H1 (cell line): Measurements from ENCODE around the gene FBXW8.

Experiments
- ATF2 ChIP-seq: IDR thresholded peaks from 2 replicates; pipeline ENCODE4 v1.6.1; 2012; ENCODE audit warnings: low read length, inconsistent platforms
- CEBPB ChIP-seq: IDR thresholded peaks from 2 replicates; pipeline ENCODE4 v1.6.1; 2012; ENCODE audit warnings: low read depth, low read length
- CHD7 ChIP-seq: fragments of 300-600 bp; sonication (generic); IDR thresholded peaks from 2 replicates; pipeline ENCODE4 v1.7.1; 2012; ENCODE audit warnings: low read length, moderate library complexity, mild to moderate bottlenecking, inconsistent platforms; ENCODE audit not compliant: insufficient replicate concordance
- EP300 ChIP-seq, 2 experiments: IDR thresholded peaks; 1 replicate in 1 of 2; 2 replicates in 1 of 2; pipeline ENCODE4 v1.6.1; 2011 to 2012; ENCODE audit warnings: low read depth in 2 of 2, low read length in 2 of 2, mild to moderate bottlenecking in 2 of 2, borderline replicate concordance in 1 of 2, inconsistent platforms in 1 of 2, moderate library complexity in 1 of 2
- EZH2 ChIP-seq: fragments of 200-600 bp; sonication (generic); IDR thresholded peaks from 2 replicates; pipeline ENCODE4 v1.7.1; 2012; ENCODE audit warnings: low read depth, mild to moderate bottlenecking, moderate library complexity, low read length, inconsistent platforms; ENCODE audit not compliant: severe bottlenecking
- GTF2F1 ChIP-seq: IDR thresholded peaks from 2 replicates; pipeline ENCODE4 v1.6.1; 2012; ENCODE audit warnings: low read depth, low read length, improper control_type of control experiment, borderline replicate concordance
- POLR2A ChIP-seq, 2 experiments: IDR thresholded peaks; 1 replicate in 1 of 2; 2 replicates in 1 of 2; pipeline ENCODE4 v1.6.1; 2011; ENCODE audit warnings: low read depth in 2 of 2, low read length in 2 of 2, mild to moderate bottlenecking in 2 of 2; ENCODE audit errors: control extremely low read depth in 1 of 2
- SP2 ChIP-seq: IDR thresholded peaks from 2 replicates; pipeline ENCODE4 v1.6.1; 2012; ENCODE audit warnings: mild to moderate bottlenecking, low read length, inconsistent platforms
- ZNF274 ChIP-seq: IDR thresholded peaks from 2 replicates; pipeline ENCODE4 v1.7.0; 2012; ENCODE audit warnings: low read length, borderline replicate concordance; ENCODE audit errors: extremely low read depth
- TF ChIP-seq, protein P1 (sequence below), 3 experiments: IDR thresholded peaks; 1 replicate in 2 of 3; 2 replicates in 1 of 3; pipeline versions ENCODE4 v1.5.1 to v1.6.1; 2011; ENCODE audit warnings: low read length in 3 of 3, mild to moderate bottlenecking in 3 of 3, inconsistent platforms in 2 of 3, low read depth in 1 of 3, moderate library complexity in 1 of 3; ENCODE audit not compliant: insufficient read depth in 1 of 3; ENCODE audit errors: control extremely low read depth in 1 of 3
- TF ChIP-seq, protein P2 (sequence below): IDR thresholded peaks from 2 replicates; pipeline ENCODE4 v1.6.1; 2012; ENCODE audit warnings: inconsistent platforms

GRCh38 chr12:117046425-117046824 is 135.7 kb downstream of the FBXW8 start:
- TF ChIP-seq, protein P1, sequence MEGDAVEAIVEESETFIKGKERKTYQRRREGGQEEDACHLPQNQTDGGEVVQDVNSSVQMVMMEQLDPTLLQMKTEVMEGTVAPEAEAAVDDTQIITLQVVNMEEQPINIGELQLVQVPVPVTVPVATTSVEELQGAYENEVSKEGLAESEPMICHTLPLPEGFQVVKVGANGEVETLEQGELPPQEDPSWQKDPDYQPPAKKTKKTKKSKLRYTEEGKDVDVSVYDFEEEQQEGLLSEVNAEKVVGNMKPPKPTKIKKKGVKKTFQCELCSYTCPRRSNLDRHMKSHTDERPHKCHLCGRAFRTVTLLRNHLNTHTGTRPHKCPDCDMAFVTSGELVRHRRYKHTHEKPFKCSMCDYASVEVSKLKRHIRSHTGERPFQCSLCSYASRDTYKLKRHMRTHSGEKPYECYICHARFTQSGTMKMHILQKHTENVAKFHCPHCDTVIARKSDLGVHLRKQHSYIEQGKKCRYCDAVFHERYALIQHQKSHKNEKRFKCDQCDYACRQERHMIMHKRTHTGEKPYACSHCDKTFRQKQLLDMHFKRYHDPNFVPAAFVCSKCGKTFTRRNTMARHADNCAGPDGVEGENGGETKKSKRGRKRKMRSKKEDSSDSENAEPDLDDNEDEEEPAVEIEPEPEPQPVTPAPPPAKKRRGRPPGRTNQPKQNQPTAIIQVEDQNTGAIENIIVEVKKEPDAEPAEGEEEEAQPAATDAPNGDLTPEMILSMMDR (IDR thresholded peaks at IDR 0.05; ENCODE audit: control extremely low read depth in 1 of 3, insufficient read depth in 1 of 3, low read depth in 1 of 3, low read length in 3 of 3), result no peak
- TF ChIP-seq CEBPB, result no peak
- TF ChIP-seq ATF2, result no peak
- TF ChIP-seq, protein P2, sequence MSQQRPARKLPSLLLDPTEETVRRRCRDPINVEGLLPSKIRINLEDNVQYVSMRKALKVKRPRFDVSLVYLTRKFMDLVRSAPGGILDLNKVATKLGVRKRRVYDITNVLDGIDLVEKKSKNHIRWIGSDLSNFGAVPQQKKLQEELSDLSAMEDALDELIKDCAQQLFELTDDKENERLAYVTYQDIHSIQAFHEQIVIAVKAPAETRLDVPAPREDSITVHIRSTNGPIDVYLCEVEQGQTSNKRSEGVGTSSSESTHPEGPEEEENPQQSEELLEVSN, result no peak
- no peak for TF ChIP-seq SP2
- no peak for TF ChIP-seq EZH2
- no peak for TF ChIP-seq POLR2A (IDR thresholded peaks at IDR 0.05; ENCODE audit: control extremely low read depth in 1 of 2, low read depth in 2 of 2, low read length in 2 of 2)
- no peak for TF ChIP-seq EP300 (IDR thresholded peaks at IDR 0.05; ENCODE audit: borderline replicate concordance in 1 of 2, low read depth in 2 of 2, low read length in 2 of 2)
- TF ChIP-seq ZNF274, result no peak
- no peak for TF ChIP-seq GTF2F1
- no peak for TF ChIP-seq CHD7
